IMR-90 (cell line): Measurements from ENCODE around the gene SLC35A4. TPM values are rescaled to one million over a fixed set of nuclear protein-coding genes. Genes with fewer than 3 reads are reported as not detected.

Source experiments
- ATAC-seq: fragments of 200-7000 bp; cut with Tn5 transposase; 2 replicates; pipeline ENCODE4 v1.9.1; 2020; ENCODE audit warnings: low read depth, mild to moderate bottlenecking, moderate library complexity
- BruUV-seq: library from RNA; stranded (reverse); fragments of 400-500 nt; replicated peaks from 2 replicates; lab custom pipeline; 2021; lab: Mats Ljungman, UMichigan
- CTCF ChIA-PET: fragments of 300-600 bp; formaldehyde crosslinking; extraction: SDS; loops from one replicate; lab custom pipeline; 2021; ENCODE audit warnings: antibody characterized with exemption; lab: Yijun Ruan, JAX
- POLR2A ChIA-PET: fragments of 300-600 bp; sonication (Branson Sonifier 250); formaldehyde crosslinking; loops from one replicate; lab custom pipeline; 2022; ENCODE audit warnings: antibody characterized with exemption; ENCODE audit not compliant: unreplicated experiment; lab: Charles Lee
- DNase-seq: peaks from one replicate; pipeline ENCODE4 v3.0.0; 2013
- H2AFZ ChIP-seq: replicated peaks from 2 replicates; pipeline ENCODE3; 2013; ENCODE audit warnings: low read length, mild to moderate bottlenecking; ENCODE audit not compliant: poor library complexity
- H2AK5ac ChIP-seq: 2 replicates; pipeline ENCODE4 v1.6.1; 2013; ENCODE audit warnings: low read depth, low read length, inconsistent platforms
- H2AK9ac ChIP-seq: replicated peaks from 2 replicates; pipeline ENCODE3; 2013; ENCODE audit warnings: mild to moderate bottlenecking, low read depth, low read length, moderate library complexity; ENCODE audit not compliant: poor library complexity
- H2BK120ac ChIP-seq: 2 replicates; pipeline ENCODE4 v1.6.1; 2013; ENCODE audit warnings: low read depth, low read length, inconsistent platforms
- H2BK15ac ChIP-seq: 3 replicates; pipeline ENCODE4 v1.6.1; 2013; ENCODE audit warnings: low read depth, low read length, inconsistent platforms
- H2BK20ac ChIP-seq: 2 replicates; pipeline ENCODE4 v1.6.1; 2013; ENCODE audit warnings: low read depth, mild to moderate bottlenecking, inconsistent platforms, low read length, moderate library complexity
- H2BK5ac ChIP-seq: 2 replicates; pipeline ENCODE4 v1.6.1; 2013; ENCODE audit warnings: mild to moderate bottlenecking, low read depth, low read length, inconsistent platforms; ENCODE audit not compliant: poor library complexity, severe bottlenecking
- H3K14ac ChIP-seq: replicated peaks from 2 replicates; pipeline ENCODE4 v1.6.1; 2013; ENCODE audit warnings: low read depth, low read length, inconsistent platforms
- H3K18ac ChIP-seq: 2 replicates; pipeline ENCODE4 v1.6.1; 2013; ENCODE audit warnings: low read depth, low read length, control low read depth
- H3K23ac ChIP-seq: 2 replicates; pipeline ENCODE4 v1.6.1; 2013; ENCODE audit warnings: low read depth, low read length, inconsistent platforms
- H3K27ac ChIP-seq: 2 replicates; pipeline ENCODE4 v1.5.1; 2013; ENCODE audit warnings: mild to moderate bottlenecking, control low read depth, low read length; ENCODE audit not compliant: insufficient read depth
- H3K27me3 ChIP-seq: 2 replicates; pipeline ENCODE4 v1.6.1; 2013; ENCODE audit warnings: low read length; ENCODE audit not compliant: control insufficient read depth, insufficient read depth
- H3K36me3 ChIP-seq: 2 replicates; pipeline ENCODE4 v1.6.1; 2013; ENCODE audit warnings: low read length, mixed read lengths; ENCODE audit not compliant: control insufficient read depth, insufficient read depth
- H3K4ac ChIP-seq: 2 replicates; pipeline ENCODE4 v1.6.1; 2013; ENCODE audit warnings: low read depth, low read length, inconsistent platforms
- H3K4me1 ChIP-seq: 2 replicates; pipeline ENCODE4 v1.6.1; 2013; ENCODE audit warnings: low read length, mixed read lengths; ENCODE audit not compliant: control insufficient read depth, insufficient read depth
- H3K4me2 ChIP-seq: 2 replicates; pipeline ENCODE4 v1.6.1; 2013; ENCODE audit warnings: low read depth, mild to moderate bottlenecking, control low read depth, low read length, moderate library complexity
- H3K4me3 ChIP-seq: 2 replicates; pipeline ENCODE4 v1.5.1; 2013; ENCODE audit warnings: low read depth, mild to moderate bottlenecking, control low read depth, low read length, moderate library complexity; ENCODE audit not compliant: insufficient read depth
- H3K56ac ChIP-seq: 2 replicates; pipeline ENCODE4 v1.6.1; 2013; ENCODE audit warnings: low read length, inconsistent platforms; ENCODE audit not compliant: insufficient read depth; ENCODE audit errors: extremely low read depth
- H3K79me1 ChIP-seq, 2 experiments: 2 replicates each; pipeline ENCODE4 v1.6.1; 2013; ENCODE audit warnings: low read length in 2 of 2, inconsistent platforms in 1 of 2, low read depth in 1 of 2
- H3K9ac ChIP-seq: 2 replicates; pipeline ENCODE4 v1.6.1; 2013; ENCODE audit warnings: low read depth, low read length, control low read depth
- H3K9me1 ChIP-seq: 2 replicates; pipeline ENCODE4 v1.6.1; 2013; ENCODE audit warnings: low read length, inconsistent platforms; ENCODE audit not compliant: insufficient read depth
- H3K9me3 ChIP-seq: 2 replicates; pipeline ENCODE4 v1.6.1; 2013; ENCODE audit warnings: low read length; ENCODE audit not compliant: control insufficient read depth, insufficient read depth
- H4K20me1 ChIP-seq: 2 replicates; pipeline ENCODE4 v1.6.1; 2013; ENCODE audit warnings: low read length, inconsistent platforms; ENCODE audit not compliant: insufficient read depth
- H4K5ac ChIP-seq: 2 replicates; pipeline ENCODE4 v1.6.1; 2013; ENCODE audit warnings: mild to moderate bottlenecking, low read depth, low read length, control low read depth
- H4K8ac ChIP-seq, 2 experiments: 2 replicates each; pipeline ENCODE4 v1.6.1; 2013; ENCODE audit warnings: low read depth in 2 of 2, low read length in 2 of 2, control low read depth in 1 of 2, inconsistent platforms in 1 of 2
- H4K91ac ChIP-seq: 2 replicates; pipeline ENCODE4 v1.6.1; 2013; ENCODE audit warnings: low read depth, low read length, inconsistent platforms; ENCODE audit not compliant: insufficient read depth
- RCOR1 ChIP-seq: IDR thresholded peaks from 2 replicates; pipeline ENCODE4 v1.6.1; 2012; ENCODE audit warnings: mild to moderate bottlenecking, low read length, improper control_type of control experiment; ENCODE audit not compliant: insufficient replicate concordance
- WGBS, 2 experiments: methylation state at CpG; one replicate each; pipeline versions ENCODE4 v1.1.5 to v1.1.7; 2013; ENCODE audit warnings: missing lambda C conversion rate in 2 of 2; ENCODE audit not compliant: insufficient read length in 1 of 2; ENCODE audit errors: extremely low coverage in 2 of 2; 5-methylcytosine and 5-hydroxymethylcytosine counted together
- dilution Hi-C: fragments of 300-500 bp; cut with HindIII; formaldehyde crosslinking; loops from one replicate; pipeline ENCODE4 v1.14.3; 2018; ENCODE audit warnings: low sequenced_read_pairs; ENCODE audit not compliant: unreplicated experiment
- in situ Hi-C: fragments of 300-500 bp; cut with MboI; formaldehyde crosslinking; loops from 3 replicates; pipeline ENCODE4 v1.14.3; 2019; ENCODE audit warnings: low sequenced_read_pairs, inconsistent platforms, mixed read lengths
- intact Hi-C: fragments of 100-400 bp; cut with micrococcal nuclease; formaldehyde crosslinking; loops from 2 replicates; pipeline ENCODE4 v1.10.0; 2022
- polyA plus RNA-seq, 3 experiments: library from polyadenylated mRNA; depleted of rRNA; stranded (reverse); fragments of >200 nt; gene quantifications; 2 replicates each; pipeline ENCODE4 v1.2.3, GENCODE V29; 2012; ENCODE audit warnings: low replicate concordance in 1 of 3
- total RNA-seq: library from RNA; depleted of rRNA; stranded (reverse); fragments of >200 nt; gene quantifications from 2 replicates; pipeline ENCODE4 v1.2.3, GENCODE V29; 2012

Gene SLC35A4
- total and polyA plus RNA-seq, 2 of the 4 experiments (the other 2 are of a cell fraction) = 19.2 to 66.4 TPM

- Histone ChIP-seq H2AFZ (no peak overlapping the region), H2BK15ac (no peak overlapping the region), H4K8ac (no peak overlapping the region), H3K18ac (no peak overlapping the region), H3K9me3 (no peaks in the 10 kb centered on the region), H3K27me3 (no peaks in the 10 kb centered on the region), H3K36me3 (peaks cover 25% of the 10 kb centered on the region), H4K91ac (no peak overlapping the region), H3K4me2 (no peak overlapping the region), H2AK5ac (no peak overlapping the region), H2BK20ac (no peak overlapping the region), H3K27ac (no peak overlapping the region), H3K14ac (no peak overlapping the region), H3K9ac (no peak overlapping the region), H3K4me1 (peaks cover 8% of the 10 kb centered on the region), H3K56ac (no peak overlapping the region), H4K20me1 (no peaks in the 10 kb centered on the region), H3K23ac (no peak overlapping the region), H3K4me3 (no peak overlapping the region), H3K9me1 (peaks cover 19% of the 10 kb centered on the region), H2BK120ac (no peak overlapping the region), H3K4ac (no peak overlapping the region), H2BK5ac (no peak overlapping the region), H2AK9ac (peak overlapping the region; percentile 17), H3K79me1 (peaks cover 27 to 54% of the 10 kb centered on the region in 2 experiments), H4K5ac (no peak overlapping the region)
- WGBS, 2 experiments = 98% methylated on average over 10 of the region's 22 CpGs; no CpG with 5 or more reads in 1 of the 2 experiments
- POLR2A ChIA-PET = no interaction called here
- intact Hi-C loops = no loop called here
- DNase-seq = no peak
- dilution Hi-C loops = no loop called here
- CTCF ChIA-PET = no interaction called here
- no peak for ATAC-seq
- TF ChIP-seq RCOR1 = no peak
- in situ Hi-C loops = no loop called here
- no TSS peak for BruUV-seq
These were observed 2.6 kb downstream of the SLC35A4 start for GRCh38 chr5:140567136-140567818.
